MV-4-11 (cell line): ENCODE results near the gene TIMM10B.

ENCODE experiments used
- DNase-seq: peaks from one replicate; lab custom pipeline; 2025; lab: John Stamatoyannopoulos, UW

The TIMM10B gene, protein sequence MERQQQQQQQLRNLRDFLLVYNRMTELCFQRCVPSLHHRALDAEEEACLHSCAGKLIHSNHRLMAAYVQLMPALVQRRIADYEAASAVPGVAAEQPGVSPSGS

DNA sequence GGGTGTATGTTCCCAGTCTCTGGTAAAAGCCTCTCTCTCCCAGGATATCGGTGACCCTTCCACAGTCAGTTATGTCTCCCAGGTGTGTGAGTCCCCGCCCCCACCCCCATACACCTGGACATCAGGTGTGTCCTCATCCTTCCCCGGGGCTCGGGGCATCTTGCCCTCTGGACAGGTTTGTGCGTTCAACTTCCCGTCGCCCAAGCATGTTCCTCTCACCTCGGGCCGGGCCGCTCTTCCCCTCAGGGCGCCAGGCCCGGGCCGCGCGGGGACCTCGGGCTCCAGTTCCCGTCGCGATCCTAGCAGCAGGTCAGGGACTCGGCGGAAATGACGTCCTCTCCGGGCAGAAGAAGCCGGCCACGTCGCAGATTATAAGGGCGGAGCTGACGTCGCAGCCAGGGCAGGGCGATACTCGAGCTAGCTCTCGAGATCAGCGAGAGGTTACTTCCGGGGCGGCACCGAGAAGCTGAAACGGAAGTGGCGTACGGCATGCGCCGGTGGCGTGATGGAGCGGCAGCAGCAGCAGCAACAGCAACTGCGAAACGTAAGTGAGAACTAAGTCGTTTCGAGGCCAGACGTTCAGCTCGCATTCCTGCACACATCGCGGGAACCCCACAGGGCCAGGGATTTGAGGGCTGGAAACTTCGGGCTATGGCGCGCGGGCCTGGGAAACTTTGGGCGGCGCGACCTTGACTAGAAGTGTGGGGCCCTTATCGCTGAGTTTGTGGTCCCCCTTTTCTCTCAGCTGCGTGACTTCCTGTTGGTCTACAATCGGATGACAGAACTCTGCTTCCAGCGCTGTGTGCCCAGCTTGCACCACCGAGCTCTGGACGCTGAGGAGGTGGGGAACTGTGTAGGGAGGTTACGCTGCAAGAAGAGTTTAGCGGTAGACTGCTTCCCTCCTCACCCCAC is at the start of gene TIMM10B, which contains the start of gene ARFIP2:
Gene TIMM10B, plus strand, starts transcription at position 490 of the 912 bp plus-strand sequence. Its CDS starts 16 bp downstream, at position 506.
Gene ARFIP2, minus strand, starts transcription at position 320 of the 912 bp plus-strand sequence. CDS start 910 bp downstream, outside the sequence.
- DNase-seq: peak; percentile 98

- DNase-seq: no peak
Observed at GRCh38 chr11:6431861-6432260, 49.4 kb upstream of the TIMM10B start.

- DNase-seq: no peak
Observed at GRCh38 chr11:6433998-6434660, 47.2 kb upstream of the TIMM10B start.

- DNase-seq: no peak
Observed at GRCh38 chr11:6437423-6437822, 43.9 kb upstream of the TIMM10B start.

DNA sequence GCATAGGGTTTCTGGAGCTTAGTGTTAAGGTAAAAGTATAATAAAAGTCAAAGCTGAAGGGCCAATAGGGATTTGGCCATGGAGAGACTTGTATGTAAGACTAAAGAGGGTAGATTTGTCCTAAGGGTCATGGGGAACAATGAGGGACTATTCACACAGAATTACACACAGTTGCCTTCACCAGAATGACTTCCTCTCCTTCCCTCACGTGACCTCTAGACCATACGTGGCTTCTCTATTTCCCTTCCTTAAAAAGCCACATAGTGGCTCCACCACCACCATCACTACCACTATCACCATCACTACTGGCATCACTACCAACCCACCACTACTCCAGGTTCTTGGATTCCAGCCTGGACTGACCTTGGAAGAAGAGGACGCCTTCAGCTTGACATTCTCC is 43.3 kb upstream of the TIMM10B start:
- DNase-seq: peak; percentile 85

- DNase-seq: peak; percentile 81
Observed at GRCh38 chr11:6438979-6439571, 42.2 kb upstream of the TIMM10B start.

GRCh38 chr11:6440906-6441358 is 40.4 kb upstream of the TIMM10B start, which contains the start of gene HPX:
Gene HPX, minus strand, starts transcription at chr11:6440987. Its CDS starts 24 bp downstream, at chr11:6440963.
- no peak for DNase-seq

DNA sequence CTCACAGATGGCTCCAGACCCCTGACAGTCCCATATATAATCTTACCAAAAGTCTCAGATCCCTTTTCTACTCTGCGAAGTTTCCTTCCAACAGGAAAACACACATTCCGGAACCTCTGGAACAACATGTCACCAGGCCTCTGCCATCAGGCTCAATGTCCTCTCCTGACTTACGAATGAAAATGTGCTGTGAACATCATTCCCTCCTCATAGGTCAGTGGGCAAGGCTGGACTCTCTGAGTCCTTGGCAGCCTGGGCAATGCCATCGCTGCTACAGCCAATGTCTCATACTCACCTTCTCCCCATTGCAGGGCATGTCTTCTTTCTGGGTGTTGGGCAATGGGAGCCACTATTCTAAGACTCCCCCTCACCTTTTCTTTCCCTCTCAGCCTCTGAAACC is 38.9 kb upstream of the TIMM10B start:
- no peak for DNase-seq

DNA sequence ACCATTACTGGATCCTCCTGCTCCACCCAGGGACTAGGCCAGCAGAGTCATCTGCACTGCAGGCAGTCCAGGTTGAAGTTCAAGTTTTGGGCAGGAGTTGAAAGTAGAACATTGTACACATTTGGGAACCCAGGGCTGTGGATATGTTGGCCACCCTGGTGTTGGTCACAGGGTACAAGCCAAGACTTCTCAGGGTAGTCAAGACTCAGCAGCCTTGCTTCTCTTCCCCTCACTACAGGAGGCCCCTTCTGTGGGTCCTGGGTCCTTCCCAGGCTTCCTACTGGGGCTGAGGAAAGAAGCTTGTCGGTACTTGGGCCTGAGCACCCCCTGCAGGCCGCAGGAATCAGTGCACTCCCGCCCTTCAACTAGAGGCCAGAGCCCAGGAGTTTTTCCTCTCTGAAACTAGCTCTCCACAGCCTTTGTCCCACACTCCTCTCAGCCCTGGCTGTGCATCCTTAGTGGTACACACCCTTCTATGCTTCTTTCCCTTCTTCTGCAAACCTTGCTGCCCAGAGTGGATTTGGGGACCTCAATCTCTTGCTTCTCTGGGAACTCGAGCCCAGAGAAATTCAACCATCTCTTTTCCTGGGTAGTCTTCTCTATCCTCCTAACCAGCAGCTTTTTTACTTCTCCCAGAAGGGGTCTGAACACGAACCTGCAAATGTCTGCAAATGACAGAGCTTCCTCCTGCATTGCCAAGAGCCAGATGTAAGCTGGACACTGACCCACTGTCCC is 37.9 kb upstream of the TIMM10B start:
- peak; percentile 40 for DNase-seq

GRCh38 chr11:6448574-6448973 is 32.7 kb upstream of the TIMM10B start:
- no peak for DNase-seq

- no peak for DNase-seq
Observed at GRCh38 chr11:6452219-6452618, 29.1 kb upstream of the TIMM10B start.

DNA sequence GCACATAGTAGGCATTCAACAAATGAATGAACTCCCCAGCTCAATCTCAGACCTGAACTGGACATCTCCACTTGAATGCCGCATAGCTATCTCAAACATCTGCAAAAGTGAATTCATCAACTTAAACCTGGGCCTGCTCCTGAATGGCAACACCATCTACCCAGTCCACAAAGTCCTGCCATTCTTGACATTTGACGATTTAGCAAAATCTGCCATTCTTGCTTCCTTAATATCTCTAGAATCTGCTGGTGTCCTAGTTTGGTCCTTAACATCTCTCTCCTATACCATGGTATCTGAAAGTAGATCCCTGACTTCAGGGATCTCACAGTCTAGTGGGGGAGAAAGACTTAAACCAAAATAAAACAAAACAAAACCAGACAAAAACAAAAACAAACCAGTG is 28.1 kb upstream of the TIMM10B start:
- DNase-seq: no peak

- DNase-seq: no peak
Observed at GRCh38 chr11:6455070-6455469, 26.2 kb upstream of the TIMM10B start.

- no peak for DNase-seq
Observed at GRCh38 chr11:6456361-6457073, 24.8 kb upstream of the TIMM10B start.

DNA sequence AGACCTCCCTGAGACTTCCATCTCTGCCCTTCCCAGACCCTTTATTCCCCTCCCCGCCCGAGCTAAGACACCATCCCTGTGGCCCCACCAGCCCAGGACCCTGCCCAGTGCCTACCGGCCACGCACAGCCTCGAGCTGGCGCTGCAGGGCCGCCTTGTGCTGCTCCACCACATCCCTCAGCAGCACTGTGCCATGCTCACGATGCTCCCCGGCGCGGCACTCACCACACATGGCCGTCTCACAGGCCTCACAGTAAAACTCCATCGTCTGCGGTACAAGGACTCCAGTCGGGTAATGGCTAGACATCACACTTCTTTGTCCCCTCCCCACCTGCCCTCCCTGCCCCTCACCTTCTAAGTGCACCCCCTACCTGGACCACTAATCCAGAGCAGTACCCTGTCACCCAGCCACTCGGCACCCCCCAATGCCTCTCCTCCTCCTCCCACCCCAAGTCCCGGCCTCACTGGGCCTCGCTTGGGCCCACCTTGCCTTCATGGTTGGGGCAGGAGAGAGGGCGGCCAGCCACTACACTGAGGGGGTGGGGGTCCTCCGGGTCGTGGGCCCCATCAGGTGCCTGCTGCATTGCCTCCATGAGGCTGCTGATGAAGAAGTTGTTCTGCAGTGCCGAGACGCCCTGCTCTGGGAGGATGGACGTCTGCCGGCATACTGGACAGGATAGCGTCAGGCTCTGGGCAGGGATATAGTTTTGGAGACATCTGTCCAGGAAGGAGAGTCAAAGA is 23.6 kb upstream of the TIMM10B start:
- DNase-seq: no peak

DNA sequence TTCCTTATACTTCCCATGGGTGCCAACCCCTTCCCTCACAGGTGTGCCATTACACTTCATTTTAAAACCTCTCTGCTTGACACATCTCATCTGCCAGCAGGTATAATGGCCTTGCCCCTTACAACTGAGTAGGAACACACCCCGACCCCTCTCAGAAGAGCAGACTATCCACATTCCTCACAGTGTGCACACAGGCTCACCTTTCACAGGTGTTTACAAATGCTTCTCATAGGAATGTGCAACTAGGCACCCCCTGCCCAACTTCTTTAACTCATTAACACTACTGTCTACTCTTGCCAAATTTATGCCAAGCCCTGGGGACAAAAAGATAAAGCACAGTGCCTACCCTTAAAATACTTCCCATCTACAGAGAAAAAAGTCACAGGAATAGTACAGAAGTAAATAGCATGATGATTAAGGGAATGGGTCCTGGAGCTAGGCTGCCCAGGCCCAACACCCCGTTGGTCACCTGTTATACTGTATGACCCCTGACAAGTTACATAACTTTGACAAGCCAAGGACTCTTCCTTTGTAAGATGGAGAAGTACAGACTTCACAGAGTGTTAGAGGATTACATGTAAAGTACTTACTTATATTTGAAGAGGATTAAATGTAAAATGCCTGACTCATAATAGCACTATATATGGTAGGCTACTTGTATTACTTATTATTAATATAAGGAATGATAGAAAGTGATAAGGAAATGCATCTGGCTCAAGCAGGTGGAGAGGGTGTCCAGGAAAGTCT is 22.8 kb upstream of the TIMM10B start:
- no peak for DNase-seq

GRCh38 chr11:6459099-6459450 is 22.2 kb upstream of the TIMM10B start:
- no peak for DNase-seq

GRCh38 chr11:6468712-6469495 is 12.4 kb upstream of the TIMM10B start:
- DNase-seq: peak; percentile 61

GRCh38 chr11:6469599-6469998 is 11.7 kb upstream of the TIMM10B start:
- no peak for DNase-seq
